A549 (cell line): ENCODE results near the gene DHTKD1.

Experiments used
- CHD4 ChIP-seq: fragments of 200-600 bp; sonication (generic); IDR thresholded peaks from 2 replicates; pipeline ENCODE4 v1.6.1; 2016; ENCODE audit warnings: antibody characterized with exemption, mild to moderate bottlenecking, borderline replicate concordance
- EP300 ChIP-seq, 2 experiments: fragments of >200 bp; sonication (Bioruptor Twin); formaldehyde crosslinking; IDR thresholded peaks; 2 replicates in 1 of 2; 3 replicates in 1 of 2; pipeline ENCODE4 v1.6.1; 2016 to 2017
- JUNB ChIP-seq: fragments of >200 bp; sonication (Bioruptor Twin); formaldehyde crosslinking; IDR thresholded peaks from 2 replicates; pipeline ENCODE4 v1.6.1; 2016
- KDM5A ChIP-seq: fragments of 200-600 bp; sonication (generic); IDR thresholded peaks from 2 replicates; pipeline ENCODE4 v1.6.1; 2016; ENCODE audit warnings: antibody characterized with exemption, mild to moderate bottlenecking
- TF ChIP-seq, protein P1 (sequence below): fragments of >200 bp; sonication (Bioruptor Twin); formaldehyde crosslinking; IDR thresholded peaks from 3 replicates; pipeline ENCODE4 v1.5.1; 2016
- TF ChIP-seq, protein P2 (sequence below): IDR thresholded peaks from 2 replicates; pipeline ENCODE4 v1.6.1; 2012

DNA sequence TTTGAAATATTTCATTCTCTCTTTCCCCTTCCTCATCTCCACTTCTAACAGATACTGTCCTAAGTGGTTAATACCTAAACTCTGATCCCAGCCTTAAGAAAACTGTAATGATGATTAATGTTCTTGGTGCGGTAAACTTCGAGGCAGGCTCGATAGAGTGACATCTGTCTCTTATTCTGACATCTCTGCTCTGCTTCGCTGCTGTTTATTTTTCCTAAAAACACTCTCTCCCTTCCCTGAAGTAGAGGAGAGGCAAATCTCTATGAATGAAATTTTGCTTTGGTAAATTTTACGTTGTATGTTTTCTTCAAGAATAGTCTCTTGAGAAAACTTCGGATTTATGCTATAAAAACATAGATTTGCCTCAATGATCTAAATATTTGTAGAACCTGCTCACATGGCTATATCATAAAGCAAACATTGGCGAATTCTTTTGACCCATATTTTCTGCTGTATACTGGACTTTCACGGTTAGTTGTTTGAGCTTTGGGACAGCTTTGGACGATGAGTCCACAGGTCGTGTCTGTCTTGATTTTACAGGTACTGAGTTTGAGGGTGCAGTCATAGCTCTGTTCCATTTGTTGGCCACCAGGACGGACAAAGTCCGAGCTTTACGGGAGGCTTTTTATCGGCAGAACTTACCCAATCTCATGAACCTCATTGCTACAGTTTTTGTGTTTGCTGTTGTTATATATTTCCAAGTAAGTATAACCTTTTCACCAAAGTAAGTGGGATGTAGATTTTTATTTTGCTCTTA, 87.8 kb downstream of the DHTKD1 start:
- TF ChIP-seq, protein P1, sequence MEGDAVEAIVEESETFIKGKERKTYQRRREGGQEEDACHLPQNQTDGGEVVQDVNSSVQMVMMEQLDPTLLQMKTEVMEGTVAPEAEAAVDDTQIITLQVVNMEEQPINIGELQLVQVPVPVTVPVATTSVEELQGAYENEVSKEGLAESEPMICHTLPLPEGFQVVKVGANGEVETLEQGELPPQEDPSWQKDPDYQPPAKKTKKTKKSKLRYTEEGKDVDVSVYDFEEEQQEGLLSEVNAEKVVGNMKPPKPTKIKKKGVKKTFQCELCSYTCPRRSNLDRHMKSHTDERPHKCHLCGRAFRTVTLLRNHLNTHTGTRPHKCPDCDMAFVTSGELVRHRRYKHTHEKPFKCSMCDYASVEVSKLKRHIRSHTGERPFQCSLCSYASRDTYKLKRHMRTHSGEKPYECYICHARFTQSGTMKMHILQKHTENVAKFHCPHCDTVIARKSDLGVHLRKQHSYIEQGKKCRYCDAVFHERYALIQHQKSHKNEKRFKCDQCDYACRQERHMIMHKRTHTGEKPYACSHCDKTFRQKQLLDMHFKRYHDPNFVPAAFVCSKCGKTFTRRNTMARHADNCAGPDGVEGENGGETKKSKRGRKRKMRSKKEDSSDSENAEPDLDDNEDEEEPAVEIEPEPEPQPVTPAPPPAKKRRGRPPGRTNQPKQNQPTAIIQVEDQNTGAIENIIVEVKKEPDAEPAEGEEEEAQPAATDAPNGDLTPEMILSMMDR, result no peak
- no peak for TF ChIP-seq EP300 (IDR thresholded peaks at IDR 0.05)
- TF ChIP-seq KDM5A, result no peak
- no peak for TF ChIP-seq JUNB
- TF ChIP-seq CHD4, result no peak
- TF ChIP-seq, protein P2, sequence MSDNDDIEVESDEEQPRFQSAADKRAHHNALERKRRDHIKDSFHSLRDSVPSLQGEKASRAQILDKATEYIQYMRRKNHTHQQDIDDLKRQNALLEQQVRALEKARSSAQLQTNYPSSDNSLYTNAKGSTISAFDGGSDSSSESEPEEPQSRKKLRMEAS, result no peak
